Heart left ventricle (tissue), 16 donors: ENCODE measurements around the gene CACNA2D3. TPM values are rescaled to one million over a fixed set of nuclear protein-coding genes. Genes with fewer than 3 reads are reported as not detected.

Experiments used
- ATAC-seq, 4 donors: fragments of 200-7000 bp; cut with Tn5 transposase; one replicate each; pipeline ENCODE4 v1.9.1; 2020 to 2022; ENCODE audit warnings: moderate library complexity in 4 of 4, mild to moderate bottlenecking in 3 of 4, moderate number of reproducible peaks in 1 of 4
- DNase-seq, 5 donors: peaks; one replicate each; pipeline ENCODE4 v3.0.0-alpha.2; 2020
- H3K27ac ChIP-seq, 12 donors: fragments of 200-600 bp; sonication (generic) in 4 of 12; one replicate each; pipeline versions ENCODE4 v1.5.0 to v1.8.0; 2016 to 2022; ENCODE audit warnings: mild to moderate bottlenecking in 2 of 12
- H3K27me3 ChIP-seq, 9 donors: fragments of 200-600 bp; sonication (generic) in 2 of 9; one replicate each; pipeline versions ENCODE4 v1.5.1 to v1.8.0; 2016 to 2022; ENCODE audit warnings: mild to moderate bottlenecking in 3 of 9
- H3K36me3 ChIP-seq, 9 donors: fragments of 200-600 bp; sonication (generic) in 2 of 9; one replicate each; pipeline versions ENCODE4 v1.5.0 to v1.8.0; 2018 to 2022; ENCODE audit warnings: mild to moderate bottlenecking in 2 of 9
- H3K4me1 ChIP-seq, 12 donors: fragments of 200-600 bp; sonication (generic) in 4 of 12; one replicate each; pipeline versions ENCODE4 v1.5.0 to v1.8.0; 2016 to 2022; ENCODE audit warnings: mild to moderate bottlenecking in 3 of 12
- H3K4me3 ChIP-seq, 12 donors: fragments of 200-600 bp; sonication (generic) in 4 of 12; one replicate each; pipeline versions ENCODE4 v1.5.0 to v1.8.0; 2017 to 2022; ENCODE audit warnings: mild to moderate bottlenecking in 9 of 12, moderate library complexity in 4 of 12
- H3K9me3 ChIP-seq, 12 donors: fragments of 200-600 bp; sonication (generic) in 4 of 12; one replicate each; pipeline versions ENCODE4 v1.5.0 to v1.8.0; 2016 to 2022; ENCODE audit warnings: mild to moderate bottlenecking in 1 of 12
- POLR2A ChIP-seq, 2 donors: fragments of 450-650 bp; IDR thresholded peaks; one replicate each; pipeline ENCODE4 v1.6.1; 2017; ENCODE audit warnings: antibody characterized with exemption in 2 of 2, mild to moderate bottlenecking in 2 of 2, moderate library complexity in 2 of 2
- WGBS, 4 donors: extraction: QIAGEN DNeasy Blood & Tissue Kit in 2 of 4; methylation state at CpG; one replicate each; pipeline versions ENCODE4 v1.1.5 to v1.1.7; 2013 to 2018; 5-methylcytosine and 5-hydroxymethylcytosine counted together
- intact Hi-C, 10 donors: fragments of 100-400 bp; cut with DNase I; formaldehyde crosslinking; loops; one replicate each; pipeline versions ENCODE4 v1.11.1 to v1.14.2; 2022
- polyA plus RNA-seq, 2 donors: library from polyadenylated mRNA; stranded (reverse); fragments of 200-250 nt; gene quantifications; one replicate each; pipeline ENCODE4 v1.2.3, GENCODE V29; 2013
- total RNA-seq, 9 donors: library from RNA; depleted of rRNA in 2 of 9; stranded (reverse); fragments of >200 nt in 2 of 9; fragmentation: NEBNext Ultra II Directional in 3 of 9; extraction: Animal tissue kit (Norgen Biotek cat#: 25700) in 3 of 9; gene quantifications; one replicate each; pipeline versions ENCODE4 v1.1.0 to v1.2.4, GENCODE V29; 2016 to 2023
- TF ChIP-seq, protein P1 (sequence below), 12 donors: fragments of 200-600 bp; sonication (generic) in 4 of 12; IDR thresholded peaks; one replicate each; pipeline versions ENCODE4 v1.5.0 to v1.8.0; 2018 to 2022; ENCODE audit warnings: antibody characterized with exemption in 12 of 12, mild to moderate bottlenecking in 5 of 12
- donor health status: ischemic (EF 13 %, LVEDD 7.1; RV severe dilation, severe dysfunction).
- donor health status: healthy with polysubstance abuse.
- donor health status: DM: no; HTN: yes; CAD: no.
- donor health status: DM: no; HTN: no; CAD: no.
- donor health status: ischemic (EF 25% LVEDD 6.9; RV normal size, moderate dysfunction).
- donor health status: ischemic (EF 25% LVEDD 5.7; RV mildly dilated, moderate dysfunction).
- donor health status: healthy.
- donor health status: DM: yes; HTN: yes; CAD: no.
- donor health status: ischemic (EF 35%, LVEDD 5.7; RV mildly dilated, moderate dysfunction).
- donor health status: nonischemic (EF 11% LVEDD 7.7; RV severe dilation, severe dysfunction).
- donor health status: DM: yes; HTN: yes; CAD: no.
- donor health status: PGD.
- donor health status: ischemic (EF 29% LVEDD 5.4; RV normal size, mild dysfunction).
- donor health status: nonischemic (EF 23%, LVEDD 6.1; RV moderate dilation, normal function).

The CACNA2D3 gene
- total and polyA plus RNA-seq, 11 donors = 0.17 to 25.1 (median 12.8) TPM

DNA sequence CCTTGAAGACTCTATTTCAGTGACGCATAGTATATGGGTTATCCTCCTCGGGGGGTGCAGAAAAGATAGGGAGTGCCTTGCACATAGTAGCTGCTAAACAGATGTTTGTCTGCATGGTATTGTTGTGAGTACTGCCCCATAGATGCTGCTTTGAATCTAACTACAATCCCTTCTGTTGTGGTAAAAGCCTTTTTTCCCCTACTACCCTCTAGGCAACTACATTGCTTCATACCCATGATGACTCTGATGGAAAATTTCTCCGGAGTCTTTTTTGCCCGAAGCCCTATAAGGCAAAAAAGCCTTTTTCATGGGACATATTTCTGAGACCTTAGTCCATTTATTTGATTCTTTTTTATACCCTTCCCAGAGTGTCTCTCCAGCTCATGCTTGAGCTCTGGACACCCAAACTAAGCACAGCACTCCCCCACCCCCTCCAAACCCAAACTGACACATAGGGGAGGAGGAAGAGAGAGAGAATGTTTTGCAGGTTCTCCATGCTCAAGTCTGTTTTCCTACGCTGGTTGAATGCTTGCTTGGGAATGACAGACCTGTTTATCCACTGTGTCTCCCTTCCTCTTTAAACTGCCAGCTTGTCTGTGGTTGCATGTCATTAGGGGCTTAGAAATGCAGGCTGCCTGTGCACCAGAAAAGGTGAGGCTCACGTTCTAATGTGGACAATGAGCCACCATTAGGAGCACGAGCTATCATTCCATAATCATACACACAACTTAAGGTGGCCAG lies 752.6 kb downstream of the CACNA2D3 start:
- TF ChIP-seq, protein P1, sequence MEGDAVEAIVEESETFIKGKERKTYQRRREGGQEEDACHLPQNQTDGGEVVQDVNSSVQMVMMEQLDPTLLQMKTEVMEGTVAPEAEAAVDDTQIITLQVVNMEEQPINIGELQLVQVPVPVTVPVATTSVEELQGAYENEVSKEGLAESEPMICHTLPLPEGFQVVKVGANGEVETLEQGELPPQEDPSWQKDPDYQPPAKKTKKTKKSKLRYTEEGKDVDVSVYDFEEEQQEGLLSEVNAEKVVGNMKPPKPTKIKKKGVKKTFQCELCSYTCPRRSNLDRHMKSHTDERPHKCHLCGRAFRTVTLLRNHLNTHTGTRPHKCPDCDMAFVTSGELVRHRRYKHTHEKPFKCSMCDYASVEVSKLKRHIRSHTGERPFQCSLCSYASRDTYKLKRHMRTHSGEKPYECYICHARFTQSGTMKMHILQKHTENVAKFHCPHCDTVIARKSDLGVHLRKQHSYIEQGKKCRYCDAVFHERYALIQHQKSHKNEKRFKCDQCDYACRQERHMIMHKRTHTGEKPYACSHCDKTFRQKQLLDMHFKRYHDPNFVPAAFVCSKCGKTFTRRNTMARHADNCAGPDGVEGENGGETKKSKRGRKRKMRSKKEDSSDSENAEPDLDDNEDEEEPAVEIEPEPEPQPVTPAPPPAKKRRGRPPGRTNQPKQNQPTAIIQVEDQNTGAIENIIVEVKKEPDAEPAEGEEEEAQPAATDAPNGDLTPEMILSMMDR (IDR thresholded peaks at IDR 0.05) = no peak
- TF ChIP-seq POLR2A (IDR thresholded peaks at IDR 0.05) = no peak
- WGBS, 4 donors = 80 to 90% (median 84%) methylated on average over 7 of the region's 7 CpGs
- Histone ChIP-seq H3K4me1 (no peaks in the 10 kb centered on the region), H3K27me3 (no peaks in the 10 kb centered on the region), H3K9me3 (no peaks in the 10 kb centered on the region), H3K27ac (no peak overlapping the region), H3K4me3 (no peak overlapping the region), H3K36me3 (no peaks in the 10 kb centered on the region)
- intact Hi-C loops = loop anchor here in 1 of 10 donors (10.0 kb wide), 1 partner anchor 450 kb away; no protein-coding TSS in a partner anchor
- no peak for DNase-seq
- no peak for ATAC-seq

DNA sequence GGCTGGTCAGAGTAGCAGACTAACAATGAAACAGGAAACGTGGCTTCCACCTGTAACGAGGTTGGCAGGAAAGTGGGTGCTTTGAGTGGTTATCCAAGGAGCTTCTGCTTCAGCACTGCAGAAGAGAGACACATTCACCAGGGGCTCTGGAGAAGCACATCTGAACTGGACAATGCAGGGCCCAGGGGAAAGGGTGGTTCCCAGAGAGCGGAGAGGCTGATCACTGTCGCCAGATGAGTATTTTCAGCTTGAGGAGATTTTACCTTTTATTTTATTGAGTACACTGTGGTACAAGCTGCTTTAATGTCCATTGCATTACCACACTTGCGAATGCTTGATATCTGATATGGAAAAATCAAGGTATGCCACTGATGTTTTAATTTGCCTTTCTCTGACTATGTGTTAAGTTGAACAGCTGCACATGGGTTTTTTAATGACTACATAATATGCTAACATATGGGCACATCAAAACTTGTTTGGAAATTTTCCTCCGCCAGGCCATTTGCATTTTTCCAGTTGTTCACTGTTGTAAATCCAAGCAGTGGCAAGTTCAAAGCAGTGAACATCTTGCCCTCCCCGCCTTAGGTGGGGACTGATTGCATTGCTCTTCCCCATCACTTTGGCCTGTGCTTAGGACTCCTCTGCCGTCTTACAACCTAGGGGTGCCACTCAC lies 753.4 kb downstream of the CACNA2D3 start:
- TF ChIP-seq, protein P1 (IDR thresholded peaks at IDR 0.05) = no peak
- no peak for TF ChIP-seq POLR2A (IDR thresholded peaks at IDR 0.05)
- no peak overlapping the region for H3K4me3 ChIP-seq
- H3K36me3 ChIP-seq = no peaks in the 10 kb centered on the region
- DNase-seq = no peak
- ATAC-seq = no peak
- 81 to 84% (median 82%) methylated on average over 8 of the region's 8 CpGs for WGBS, 4 donors
- no peaks in the 10 kb centered on the region for H3K27me3 ChIP-seq
- intact Hi-C loops = loop anchor here in 1 of 10 donors (10.0 kb wide), 1 partner anchor 451 kb away; no protein-coding TSS in a partner anchor
- no peak overlapping the region for H3K27ac ChIP-seq
- H3K4me1 ChIP-seq = no peaks in the 10 kb centered on the region
- no peaks in the 10 kb centered on the region for H3K9me3 ChIP-seq

DNA sequence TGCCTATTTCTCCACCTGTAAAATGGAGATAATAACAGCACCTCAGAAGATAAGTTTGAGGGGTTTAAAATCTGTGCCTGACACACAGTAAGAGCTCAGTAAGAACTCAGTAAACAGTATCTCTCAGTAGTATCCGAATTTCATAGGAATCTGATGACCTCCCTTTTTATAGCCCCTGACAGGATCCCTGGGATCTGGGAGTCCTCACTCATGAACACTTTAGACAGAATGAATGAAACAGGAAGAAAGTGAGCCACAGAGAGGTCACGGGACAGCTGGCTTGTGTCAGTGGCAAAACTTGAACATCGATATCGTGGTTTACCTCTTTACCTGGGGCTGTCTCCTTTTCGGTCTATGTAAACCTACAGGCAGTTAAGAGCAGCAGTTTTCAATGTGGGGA lies 754.3 kb downstream of the CACNA2D3 start:
- H3K36me3 ChIP-seq = no peaks in the 10 kb centered on the region
- no peaks in the 10 kb centered on the region for H3K27me3 ChIP-seq
- intact Hi-C loops = loop anchor here in 1 of 10 donors (10.0 kb wide), 1 partner anchor 452 kb away; no protein-coding TSS in a partner anchor
- no peaks in the 10 kb centered on the region for H3K9me3 ChIP-seq
- no peak for ATAC-seq
- no peak for TF ChIP-seq POLR2A (IDR thresholded peaks at IDR 0.05)
- TF ChIP-seq, protein P1 (IDR thresholded peaks at IDR 0.05) = no peak
- H3K4me1 ChIP-seq = no peaks in the 10 kb centered on the region
- no peak for DNase-seq
- WGBS, 4 donors = 68 to 83% (median 71%) methylated on average over 5 of the region's 5 CpGs
- H3K4me3 ChIP-seq = no peak overlapping the region
- no peak overlapping the region for H3K27ac ChIP-seq

DNA sequence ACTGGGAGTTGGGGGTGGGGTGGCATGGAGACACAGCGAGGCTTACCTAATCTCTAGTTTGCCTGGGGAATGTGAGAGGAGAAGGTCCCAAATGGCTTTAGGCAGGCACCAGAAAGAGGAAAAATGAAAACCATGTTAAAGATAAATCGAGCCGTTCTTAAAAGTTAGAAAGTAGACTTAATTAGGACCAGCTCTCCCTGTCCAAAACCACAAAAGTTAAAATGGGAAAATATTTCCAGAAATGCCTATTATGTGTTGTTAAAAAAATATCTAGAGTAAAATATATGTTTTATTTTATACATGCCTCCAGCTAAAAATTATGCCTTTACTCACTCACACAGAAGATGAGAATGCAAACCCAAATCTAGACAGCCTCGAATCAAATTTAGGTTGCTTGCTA lies 755.4 kb downstream of the CACNA2D3 start:
- intact Hi-C loops = loop anchor here in 1 of 10 donors (10.0 kb wide), 1 partner anchor 453 kb away; no protein-coding TSS in a partner anchor
- Histone ChIP-seq H3K4me1 (no peaks in the 10 kb centered on the region), H3K27me3 (no peaks in the 10 kb centered on the region), H3K9me3 (no peaks in the 10 kb centered on the region), H3K27ac (no peak overlapping the region), H3K36me3 (no peaks in the 10 kb centered on the region), H3K4me3 (no peak overlapping the region)
- ATAC-seq (no peak), DNase-seq (no peak)
- 75 to 86% (median 79%) methylated on average over 4 of the region's 4 CpGs for WGBS, 4 donors
- TF ChIP-seq, protein P1 (IDR thresholded peaks at IDR 0.05) = no peak
- TF ChIP-seq POLR2A (IDR thresholded peaks at IDR 0.05) = no peak
